HG03280 (cell line): ENCODE data around the gene IL1RAPL1.

Experiments
- ATAC-seq: cut with Tn5 transposase; IDR thresholded peaks from one replicate; pipeline ENCODE4 v1.9.1; 2021; ENCODE audit warnings: mild to moderate bottlenecking, moderate library complexity; ENCODE audit not compliant: unreplicated experiment

IL1RAPL1 gene

DNA sequence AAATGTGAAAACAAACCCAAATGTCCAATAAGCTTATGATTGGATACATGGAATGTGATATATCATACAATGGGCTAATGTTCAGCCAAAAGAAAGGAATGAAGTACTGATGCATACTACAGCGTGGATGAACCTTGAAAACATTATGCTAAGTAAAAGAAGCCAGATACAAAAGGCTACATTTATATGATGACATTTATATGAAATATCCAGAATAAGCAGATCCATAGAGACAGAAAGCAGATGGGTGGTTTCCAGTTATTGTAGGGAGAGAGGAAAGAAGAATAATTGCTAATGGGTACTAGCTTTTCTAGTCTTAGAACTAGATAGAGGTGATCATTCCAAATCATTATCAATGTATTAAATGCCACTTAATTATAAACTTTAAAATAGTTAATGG lies 801.3 kb downstream of the IL1RAPL1 start:
- no peak for ATAC-seq

DNA sequence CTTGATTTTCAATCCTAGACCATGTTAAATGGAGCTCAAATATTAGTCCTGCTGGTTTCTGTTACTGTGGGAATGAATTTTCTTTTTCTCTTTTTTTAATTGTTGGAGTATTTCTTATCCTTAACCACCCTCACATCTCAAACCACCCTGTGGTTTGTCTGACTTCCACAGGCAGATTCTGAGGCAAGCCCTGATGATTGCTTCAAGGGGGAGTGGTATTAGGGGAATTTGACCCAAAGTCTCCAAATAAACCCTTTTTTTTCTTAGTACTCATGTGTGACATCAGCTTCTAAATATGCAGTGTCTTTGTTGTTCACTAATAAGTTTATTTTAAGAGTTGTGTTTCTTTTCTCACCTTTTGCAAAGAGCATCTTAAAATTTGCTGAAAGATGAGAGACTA lies 810.3 kb downstream of the IL1RAPL1 start:
- ATAC-seq, result no peak

DNA sequence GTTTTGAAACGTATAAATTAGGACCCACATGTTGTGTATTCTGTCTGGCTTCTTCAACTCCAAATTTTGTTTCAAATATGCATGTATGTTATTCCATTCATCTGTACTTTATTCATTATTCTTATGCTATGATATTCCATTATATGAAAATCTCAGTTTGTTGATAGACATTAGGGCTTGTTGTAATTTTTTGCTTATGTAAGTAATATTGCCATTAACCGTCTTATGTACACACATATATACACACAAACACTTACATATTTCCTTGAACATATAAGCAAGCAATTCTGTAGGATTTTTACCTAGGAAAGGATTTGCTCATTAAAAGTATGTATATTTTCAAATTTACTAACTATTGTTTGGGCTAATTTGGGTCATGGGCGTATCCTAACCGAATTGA lies 820.1 kb downstream of the IL1RAPL1 start:
- ATAC-seq, result no peak

GRCh38 chrX:29419774-29420553 lies 832.7 kb downstream of the IL1RAPL1 start:
- peak; percentile 70 for ATAC-seq

- no peak for ATAC-seq
These were observed 834.8 kb downstream of the IL1RAPL1 start for GRCh38 chrX:29422034-29422433.

GRCh38 chrX:29431895-29432294 lies 844.6 kb downstream of the IL1RAPL1 start:
- no peak for ATAC-seq

DNA sequence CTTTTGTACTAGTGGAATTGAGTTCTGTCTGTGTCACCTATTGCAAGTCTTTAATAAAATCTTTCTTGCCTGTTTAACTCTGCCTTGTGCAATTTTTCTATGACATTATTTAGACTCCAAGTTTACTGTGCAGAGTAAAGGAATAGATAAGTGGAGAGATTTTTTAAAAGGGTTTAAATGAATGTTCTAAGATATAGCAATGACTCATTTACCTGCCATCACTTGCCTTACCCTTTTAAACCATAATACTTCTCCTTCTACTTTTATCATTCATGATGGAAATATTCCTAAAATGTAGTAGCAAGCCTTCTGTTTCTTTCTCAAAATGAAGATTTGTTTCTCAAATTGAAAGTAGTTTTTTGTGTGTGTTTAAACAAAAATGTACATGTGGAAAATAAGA lies 845.3 kb downstream of the IL1RAPL1 start:
- ATAC-seq, result no peak

DNA sequence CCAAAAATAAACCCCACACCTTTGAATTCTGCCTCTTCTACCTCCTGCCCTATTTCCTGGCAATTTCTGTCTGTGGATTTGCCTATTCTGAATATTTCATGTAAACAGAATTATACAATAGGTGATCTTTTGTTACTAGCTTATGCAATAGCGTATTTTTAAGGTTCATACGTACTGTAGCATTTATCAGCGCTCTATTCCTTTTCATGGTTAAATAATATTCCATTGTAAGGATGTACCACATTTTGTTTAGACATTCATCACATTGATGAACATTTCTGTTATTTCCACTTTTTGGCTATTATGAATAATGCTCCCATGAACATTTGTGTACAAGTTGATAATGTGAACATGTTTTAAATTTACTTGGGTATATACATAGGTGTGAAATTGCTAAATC lies 847.7 kb downstream of the IL1RAPL1 start:
- no peak for ATAC-seq

- no peak for ATAC-seq
These were observed 848.1 kb downstream of the IL1RAPL1 start for GRCh38 chrX:29435396-29435795.

- no peak for ATAC-seq
These were observed 860.6 kb downstream of the IL1RAPL1 start for GRCh38 chrX:29447867-29448266.

DNA sequence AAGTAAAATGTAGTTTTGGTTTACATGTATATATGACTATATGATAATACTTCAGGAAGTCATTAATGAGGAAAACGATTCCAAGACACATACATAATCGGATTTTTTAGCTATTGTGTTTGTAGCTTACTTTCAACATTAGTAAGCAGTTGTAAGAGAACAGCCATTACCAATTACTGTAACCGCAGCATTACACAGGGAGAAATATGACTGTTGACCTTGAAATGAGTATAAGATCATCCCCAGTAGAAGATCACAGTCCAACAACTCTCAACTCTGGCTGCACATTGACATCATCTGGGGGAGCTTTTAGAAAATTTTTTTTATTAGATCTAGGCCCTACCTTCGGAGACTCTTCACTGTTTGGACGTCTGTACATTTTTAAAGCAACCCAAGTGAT lies 866.1 kb downstream of the IL1RAPL1 start:
- peak; percentile 60 for ATAC-seq

GRCh38 chrX:29455702-29456101 lies 868.5 kb downstream of the IL1RAPL1 start:
- no peak for ATAC-seq

- no peak for ATAC-seq
These were observed 873.8 kb downstream of the IL1RAPL1 start for GRCh38 chrX:29461039-29461438.

DNA sequence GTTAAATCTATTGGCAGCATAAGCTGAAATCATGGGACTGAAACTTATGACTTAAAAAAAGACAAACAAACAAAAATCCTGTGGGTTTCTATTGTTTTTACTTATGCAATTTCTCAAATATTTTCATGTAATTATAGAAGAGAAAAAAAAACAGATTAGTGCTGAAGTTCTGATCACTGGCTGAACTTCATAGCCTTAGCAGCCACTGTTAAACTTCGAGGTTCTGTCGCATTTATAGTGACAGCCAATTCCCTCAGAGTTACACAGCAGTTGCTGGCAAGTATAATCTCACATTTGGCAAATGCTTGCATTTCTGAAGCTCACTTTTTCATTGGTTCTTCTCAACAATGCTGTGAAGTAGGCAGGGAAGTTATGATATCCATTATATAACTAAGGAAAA lies 879.2 kb downstream of the IL1RAPL1 start:
- ATAC-seq, result no peak

- no peak for ATAC-seq
These were observed 881.8 kb downstream of the IL1RAPL1 start for GRCh38 chrX:29468911-29469494.

DNA sequence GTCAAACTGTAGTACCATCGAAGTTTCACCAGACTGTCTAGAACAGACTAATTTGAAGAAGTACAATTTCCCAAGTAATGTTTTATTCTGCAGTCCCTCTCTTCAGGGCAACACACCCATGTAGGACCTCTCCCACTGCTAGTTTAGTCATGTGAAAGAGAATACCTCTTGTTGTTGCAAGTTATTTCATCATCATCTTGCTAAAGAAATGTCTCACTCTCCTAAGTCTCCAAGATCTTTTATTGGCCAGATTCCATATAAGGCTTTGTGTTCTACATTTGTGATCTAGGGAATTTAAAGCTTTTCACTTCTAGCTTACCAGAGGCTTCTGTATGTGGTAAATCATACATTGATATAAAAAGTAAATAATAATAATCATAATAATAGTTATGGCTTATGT lies 882.8 kb downstream of the IL1RAPL1 start:
- no peak for ATAC-seq

DNA sequence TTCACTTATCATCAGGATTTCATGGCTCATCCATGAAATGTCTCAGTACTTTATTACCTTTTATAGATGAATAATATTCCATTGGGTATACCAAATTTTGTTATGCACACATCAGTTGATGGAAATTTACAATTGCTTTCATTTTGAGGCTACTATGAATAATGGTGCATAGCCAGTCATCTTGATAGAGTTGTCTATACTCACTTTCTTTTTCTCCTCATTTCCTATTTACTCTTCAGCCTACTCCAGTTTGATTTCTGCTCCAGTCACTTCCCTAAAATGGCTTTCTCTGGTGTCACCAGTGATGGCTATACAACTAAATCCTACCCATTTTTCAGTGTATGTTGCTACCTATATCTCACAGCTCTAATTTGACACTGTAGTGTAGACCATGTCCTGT lies 884.6 kb downstream of the IL1RAPL1 start:
- ATAC-seq, result no peak

DNA sequence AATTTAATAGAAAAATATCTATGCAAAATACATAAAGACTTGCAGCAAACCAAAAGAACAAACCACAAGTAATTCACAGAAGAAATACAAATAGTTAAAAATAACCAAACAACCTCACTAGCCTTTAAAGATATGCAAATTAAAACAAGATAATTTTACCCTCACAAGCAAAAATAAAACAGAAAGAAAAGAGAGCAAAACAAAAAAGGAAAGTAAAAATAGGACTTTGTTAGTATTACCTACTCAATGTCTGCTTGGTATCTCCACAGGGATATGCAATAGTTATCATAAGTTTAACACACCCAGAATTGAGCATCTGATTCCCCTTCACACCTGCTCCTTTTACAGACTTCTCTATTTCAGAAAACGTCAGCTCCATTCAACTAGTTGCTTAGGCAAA lies 890.6 kb downstream of the IL1RAPL1 start:
- peak; percentile 51 for ATAC-seq

- ATAC-seq, result peak; percentile 88
These were observed 891.3 kb downstream of the IL1RAPL1 start for GRCh38 chrX:29478336-29479069.

DNA sequence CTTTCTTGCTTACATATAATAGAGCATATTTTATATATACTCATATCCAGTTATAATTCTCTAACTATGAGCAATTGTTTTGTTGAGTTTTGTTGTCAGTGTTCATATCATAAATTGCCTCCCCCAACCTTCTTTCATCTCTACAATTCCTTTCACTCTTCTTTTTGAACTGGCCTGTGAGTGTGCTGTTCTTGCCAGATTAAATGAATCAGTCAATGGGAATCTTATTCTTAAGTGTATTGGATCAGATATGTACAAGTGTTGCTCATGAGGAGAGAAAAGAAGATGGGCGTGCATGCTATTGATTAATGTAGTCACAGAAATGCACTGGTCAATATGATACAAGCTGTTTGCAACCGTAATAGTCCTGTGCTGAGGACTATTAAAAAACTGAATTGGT lies 900.0 kb downstream of the IL1RAPL1 start:
- ATAC-seq, result no peak

DNA sequence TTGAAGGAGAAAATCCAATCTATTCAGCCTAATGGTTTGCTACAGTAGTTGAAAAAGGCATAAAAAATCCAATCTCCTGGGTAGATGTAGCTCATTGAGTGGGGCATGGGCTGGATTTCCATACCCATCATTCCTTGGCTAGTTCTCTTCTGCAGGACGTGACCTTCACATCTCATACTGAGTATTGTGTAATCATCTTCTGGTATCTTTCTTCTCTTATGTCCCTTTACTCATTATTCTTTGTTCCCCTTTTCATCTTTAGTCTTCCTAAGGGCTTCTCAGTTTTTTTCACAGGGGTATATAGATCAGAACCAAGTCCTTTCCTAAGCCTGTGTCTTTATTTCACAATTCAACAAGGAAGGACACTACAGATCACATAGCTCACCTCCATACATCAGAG lies 900.5 kb downstream of the IL1RAPL1 start:
- no peak for ATAC-seq

- ATAC-seq, result no peak
These were observed 901.7 kb downstream of the IL1RAPL1 start for GRCh38 chrX:29488919-29489318.
